Measurements from ENCODE around the gene KDM3B. TPM values are rescaled to one million over a fixed set of nuclear protein-coding genes. Genes with fewer than 3 reads are reported as not detected.

Gene KDM3B
- total and polyA plus RNA-seq, 2 of the 8 experiments (the other 6 are each of a cell fraction or from before 2014, with no cell fraction given) = 27.1 to 78.1 TPM

DNA sequence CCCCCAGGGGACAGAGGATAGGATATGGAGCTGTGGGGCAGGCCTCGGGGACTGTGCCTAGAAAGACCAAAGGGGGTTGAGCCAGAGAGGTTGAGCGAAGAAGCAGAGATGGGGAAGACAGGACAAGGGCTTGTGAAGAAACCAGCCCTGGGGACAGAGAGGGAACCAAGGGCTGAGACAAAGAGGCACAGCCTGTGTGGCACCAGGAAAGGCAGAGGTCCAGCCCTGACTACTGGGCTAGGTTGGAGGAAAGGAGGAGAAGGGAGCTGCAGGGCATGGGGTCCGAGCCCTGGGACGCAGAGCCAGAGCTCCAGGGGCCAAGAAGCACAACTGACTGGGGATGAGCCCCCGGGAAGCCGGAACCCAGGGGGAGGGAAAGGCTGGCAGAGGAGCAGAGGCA, 95.6 kb downstream of the KDM3B start:
- H3K79me2 ChIP-seq (ENCODE audit: control insufficient read depth in 1 of 2, insufficient read depth in 2 of 2, low read length in 2 of 2) = no peaks in the 10 kb centered on the region
- H3K18ac ChIP-seq (ENCODE audit: extremely low read depth, low read length) = no peak overlapping the region
- CTCF ChIA-PET (ENCODE audit: partially characterized antibody) = interaction anchor here (1.1 to 24.9 kb wide), 11 partner anchors 9 to 224 kb away, joined by 3 to 532 read pairs (median 9); partner anchors contain the start of genes EGR1 and REEP2
- no peaks in the 10 kb centered on the region for H4K20me1 ChIP-seq (replicated peaks in 1 of 2; ENCODE audit: control insufficient read depth in 1 of 2, insufficient read depth in 2 of 2, low read length in 2 of 2)
- H3K4me3 ChIP-seq (ENCODE audit: extremely low read depth in 1 of 4, insufficient read depth in 2 of 4, low read depth in 3 of 4, low read length in 4 of 4) = no peak overlapping the region
- no peaks in the 10 kb centered on the region for H3K23me2 ChIP-seq (ENCODE audit: low read depth, low read length)
- no peak overlapping the region for H3K4ac ChIP-seq (replicated peaks; ENCODE audit: insufficient read length, low read depth, low read length)
- DNase-seq (ENCODE audit: low read depth in 1 of 2, low spot score in 2 of 2) (peak in 1 of 2 experiments; percentile 43), FAIRE-seq (no peak)
- peak overlapping the region; percentile 66; the same call in 1 of the 2 replicates for H2BK5ac ChIP-seq (ENCODE audit: low read depth, low read length)
- 87% methylated on average over 6 of the region's 6 CpGs; no CpG with 5 or more reads in 1 of the 2 experiments for WGBS, 2 experiments (ENCODE audit: extremely low coverage in 1 of 2, insufficient coverage in 1 of 2, insufficient read length in 1 of 2, insufficient replicate concordance in 2 of 2, low coverage in 1 of 2, low lambda C conversion rate in 2 of 2, missing lambda C conversion rate in 1 of 2)
- no peak overlapping the region for H4K91ac ChIP-seq (replicated peaks; ENCODE audit: insufficient read length, low read length)
- 0 out of 2 replicates have a peak overlapping the region, but pooled peaks have one; percentile 6 for H2AK5ac ChIP-seq (ENCODE audit: low read depth, low read length)
- H4K8ac ChIP-seq (ENCODE audit: extremely low read depth, insufficient read depth, low read length) = peak overlapping the region; percentile 48; the same call in 1 of the 2 replicates
- no peak overlapping the region for H2AFZ ChIP-seq (ENCODE audit: low read length)
- no peak overlapping the region for H2BK12ac ChIP-seq (ENCODE audit: low read depth, low read length)
- no peak overlapping the region for H3K27ac ChIP-seq (ENCODE audit: low read depth, low read length)
- H3K79me1 ChIP-seq (ENCODE audit: low read depth, low read length) = no peaks in the 10 kb centered on the region
- H3K4me2 ChIP-seq (ENCODE audit: insufficient read depth in 1 of 2, low read depth in 2 of 2, low read length in 2 of 2) = no peak overlapping the region
- H3K4me1 ChIP-seq (replicated peaks in 1 of 4; ENCODE audit: control insufficient read depth in 3 of 4, insufficient read depth in 4 of 4, low read length in 3 of 4) = peaks cover 0 to 15% (median 7%) of the 10 kb centered on the region in 4 experiments; a peak in 4 of 7 replicates
- no peak overlapping the region for H2BK15ac ChIP-seq (ENCODE audit: low read length)
- H3K9me3 ChIP-seq (ENCODE audit: insufficient read depth in 2 of 2, low read depth in 1 of 2, low read length in 1 of 2) = no peaks in the 10 kb centered on the region
- no peak overlapping the region for H3K9ac ChIP-seq (replicated peaks in 1 of 4; ENCODE audit: extremely low read depth in 1 of 4, low read depth in 3 of 4, low read length in 3 of 4)
- H2BK20ac ChIP-seq (ENCODE audit: low read length) = no peak overlapping the region
- no peak overlapping the region for H2BK120ac ChIP-seq (replicated peaks; ENCODE audit: low read depth, low read length)
- no peak overlapping the region for H3K56ac ChIP-seq (replicated peaks; ENCODE audit: insufficient read length, low read depth, low read length)
- no peak overlapping the region for H4K5ac ChIP-seq (ENCODE audit: insufficient read length, low read depth, low read length)
- no peak overlapping the region for H3K23ac ChIP-seq (ENCODE audit: insufficient read length)
- no peak overlapping the region for H3K14ac ChIP-seq (ENCODE audit: insufficient read length)
- POLR2A ChIA-PET (ENCODE audit: partially characterized antibody) = interaction anchor here (0.7 to 10.1 kb wide), 10 partner anchors 9 to 116 kb away, joined by 3 to 128 read pairs (median 6); partner anchors contain the start of genes CDC25C, EGR1, ETF1 and REEP2
- H3K36me3 ChIP-seq (ENCODE audit: control insufficient read depth in 2 of 4, insufficient read depth in 4 of 4, low read length in 3 of 4) = no peaks in the 10 kb centered on the region
- H3K27me3 ChIP-seq (replicated peaks in 1 of 4; ENCODE audit: control insufficient read depth in 3 of 4, extremely low read depth in 1 of 4, insufficient read depth in 3 of 4, low read length in 3 of 4) = peaks cover 0 to 1% (median 0%) of the 10 kb centered on the region in 4 experiments; a peak in 1 of 7 replicates
- TF ChIP-seq EP300 (IDR thresholded peaks at IDR 0.05; ENCODE audit: borderline replicate concordance in 1 of 2, low read depth in 2 of 2, low read length in 2 of 2) (no peak), CTBP2 (IDR thresholded peaks at IDR 0.05; ENCODE audit: borderline replicate concordance, insufficient read depth, insufficient read length, low read length) (no peak), CBX8 (IDR thresholded peaks at IDR 0.05; ENCODE audit: borderline replicate concordance, low read depth, low read length) (no peak), FOSL1 (IDR thresholded peaks at IDR 0.05; ENCODE audit: insufficient read depth, low read depth, low read length) (no peak), SIRT6 (IDR thresholded peaks at IDR 0.05; ENCODE audit: low read length) (no peak), JUND (IDR thresholded peaks at IDR 0.05; ENCODE audit: low read length) (no peak), POLR2AphosphoS5 (IDR thresholded peaks at IDR 0.05; ENCODE audit: low read depth, low read length) (no peak), TBP (IDR thresholded peaks at IDR 0.05; ENCODE audit: low read depth, low read length) (no peak), PHF8 (conservative IDR thresholded peaks at IDR 0.05; ENCODE audit: low read depth, low read length) (no peak), BRCA1 (IDR thresholded peaks at IDR 0.05; ENCODE audit: low read depth, low read length) (no peak), SIN3A (conservative IDR thresholded peaks at IDR 0.05 in 1 of 2, IDR thresholded peaks at IDR 0.05 in 1 of 2; ENCODE audit: low read depth in 1 of 2, low read length in 2 of 2) (no peak), KDM5A (IDR thresholded peaks at IDR 0.05; ENCODE audit: low read length) (no peak), E2F6 (IDR thresholded peaks at IDR 0.05) (no peak)

Data from H1 (cell line).